ENCODE results near the gene TPD52L1. TPM values are rescaled to one million over a fixed set of nuclear protein-coding genes. Genes with fewer than 3 reads are reported as not detected.

The TPD52L1 gene
- total RNA-seq, 1 donor from 2014 or later, result 164 TPM

DNA sequence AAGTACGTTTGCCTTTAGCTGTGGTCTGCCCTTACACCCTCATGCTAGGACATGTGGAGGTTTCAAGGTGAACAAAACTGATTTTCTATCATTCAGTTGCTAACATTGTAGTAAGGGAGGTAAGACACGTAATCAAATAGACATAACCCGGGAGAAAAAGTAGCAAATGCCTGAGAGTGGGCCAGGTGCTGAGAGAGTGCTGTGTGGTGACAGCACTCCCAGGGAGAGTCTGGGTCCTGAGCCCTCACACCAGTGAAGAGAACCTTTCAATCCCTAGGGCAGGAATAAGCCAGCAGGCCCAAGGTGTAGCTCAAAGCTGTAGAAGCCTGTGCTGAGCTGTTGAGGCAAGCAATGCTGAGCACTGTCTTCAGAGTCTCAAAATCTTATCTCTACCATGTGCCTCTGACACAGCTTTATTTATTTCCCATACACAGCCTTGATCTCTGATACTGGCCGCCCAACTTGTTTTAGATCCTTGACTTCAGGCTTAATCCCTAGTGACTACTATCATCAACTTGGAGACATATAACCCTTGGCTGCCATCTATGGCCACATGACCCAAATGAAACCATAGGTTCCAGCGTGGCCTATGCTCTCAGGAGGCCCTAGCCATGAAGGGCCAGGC is 55.2 kb downstream of the TPD52L1 start:
- FAIRE-seq (no peak), DNase-seq (ENCODE audit: low read depth) (no peak)
- TF ChIP-seq CTCF (IDR thresholded peaks at IDR 0.05; ENCODE audit: insufficient read depth, low read length, severe bottlenecking), result no peak
- Histone ChIP-seq H3K4me3 (ENCODE audit: low read depth, low read length) (no peak overlapping the region), H3K36me3 (ENCODE audit: control insufficient read depth, insufficient read depth, low read length) (no peaks in the 10 kb centered on the region), H3K27me3 (ENCODE audit: control insufficient read depth, insufficient read depth, low read length) (no peaks in the 10 kb centered on the region)

- H3K36me3 ChIP-seq (ENCODE audit: control insufficient read depth, insufficient read depth, low read length), result no peaks in the 10 kb centered on the region
- TF ChIP-seq CTCF (IDR thresholded peaks at IDR 0.05; ENCODE audit: insufficient read depth, low read length, severe bottlenecking), result no peak
- DNase-seq (ENCODE audit: low read depth), result no peak
- no peak overlapping the region for H3K4me3 ChIP-seq (ENCODE audit: low read depth, low read length)
- no peaks in the 10 kb centered on the region for H3K27me3 ChIP-seq (ENCODE audit: control insufficient read depth, insufficient read depth, low read length)
- no peak for FAIRE-seq
These were observed 57.1 kb downstream of the TPD52L1 start for GRCh38 chr6:125210667-125211066.

DNA sequence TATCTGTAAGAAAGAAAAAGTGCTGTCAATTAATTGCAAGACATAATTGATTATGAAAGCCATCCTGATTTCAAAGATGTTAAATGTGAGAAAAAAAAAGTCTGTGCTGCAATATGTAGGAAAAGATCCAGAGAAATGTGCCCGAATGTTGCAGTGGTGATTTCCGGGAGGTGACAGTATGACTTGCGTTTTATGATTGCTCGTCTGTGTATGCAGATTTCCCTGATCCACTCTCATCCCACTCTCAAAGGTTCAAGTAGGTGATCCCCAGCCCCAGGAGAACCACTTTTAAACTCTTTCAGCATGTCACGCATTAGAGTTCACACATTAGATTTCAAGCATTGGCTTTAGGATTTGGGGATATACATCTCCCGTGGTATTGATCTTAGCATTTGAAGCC is 57.8 kb downstream of the TPD52L1 start:
- no peaks in the 10 kb centered on the region for H3K27me3 ChIP-seq (ENCODE audit: control insufficient read depth, insufficient read depth, low read length)
- H3K4me3 ChIP-seq (ENCODE audit: low read depth, low read length), result no peak overlapping the region
- DNase-seq (ENCODE audit: low read depth), result no peak
- no peaks in the 10 kb centered on the region for H3K36me3 ChIP-seq (ENCODE audit: control insufficient read depth, insufficient read depth, low read length)
- TF ChIP-seq CTCF (IDR thresholded peaks at IDR 0.05; ENCODE audit: insufficient read depth, low read length, severe bottlenecking), result no peak
- no peak for FAIRE-seq

GRCh38 chr6:125212377-125212776 is 58.8 kb downstream of the TPD52L1 start:
- FAIRE-seq (peak; percentile 55), DNase-seq (ENCODE audit: low read depth) (no peak)
- H3K4me3 ChIP-seq (ENCODE audit: low read depth, low read length), result no peak overlapping the region
- no peaks in the 10 kb centered on the region for H3K27me3 ChIP-seq (ENCODE audit: control insufficient read depth, insufficient read depth, low read length)
- TF ChIP-seq CTCF (IDR thresholded peaks at IDR 0.05; ENCODE audit: insufficient read depth, low read length, severe bottlenecking), result no peak
- H3K36me3 ChIP-seq (ENCODE audit: control insufficient read depth, insufficient read depth, low read length), result no peaks in the 10 kb centered on the region

- no peak for TF ChIP-seq CTCF (IDR thresholded peaks at IDR 0.05; ENCODE audit: insufficient read depth, low read length, severe bottlenecking)
- FAIRE-seq, result no peak
- no peak for DNase-seq (ENCODE audit: low read depth)
- H3K36me3 ChIP-seq (ENCODE audit: control insufficient read depth, insufficient read depth, low read length), result no peaks in the 10 kb centered on the region
- no peak overlapping the region for H3K4me3 ChIP-seq (ENCODE audit: low read depth, low read length)
- no peaks in the 10 kb centered on the region for H3K27me3 ChIP-seq (ENCODE audit: control insufficient read depth, insufficient read depth, low read length)
These were observed 60.4 kb downstream of the TPD52L1 start for GRCh38 chr6:125213939-125214338.

GRCh38 chr6:125215252-125215819 is 61.8 kb downstream of the TPD52L1 start:
- no peak for FAIRE-seq
- no peak overlapping the region for H3K4me3 ChIP-seq (ENCODE audit: low read depth, low read length)
- no peaks in the 10 kb centered on the region for H3K36me3 ChIP-seq (ENCODE audit: control insufficient read depth, insufficient read depth, low read length)
- no peak for TF ChIP-seq CTCF (IDR thresholded peaks at IDR 0.05; ENCODE audit: insufficient read depth, low read length, severe bottlenecking)
- DNase-seq (ENCODE audit: low read depth), result no peak
- no peaks in the 10 kb centered on the region for H3K27me3 ChIP-seq (ENCODE audit: control insufficient read depth, insufficient read depth, low read length)
